Measurements from ENCODE around the gene MCC.

The MCC gene

DNA sequence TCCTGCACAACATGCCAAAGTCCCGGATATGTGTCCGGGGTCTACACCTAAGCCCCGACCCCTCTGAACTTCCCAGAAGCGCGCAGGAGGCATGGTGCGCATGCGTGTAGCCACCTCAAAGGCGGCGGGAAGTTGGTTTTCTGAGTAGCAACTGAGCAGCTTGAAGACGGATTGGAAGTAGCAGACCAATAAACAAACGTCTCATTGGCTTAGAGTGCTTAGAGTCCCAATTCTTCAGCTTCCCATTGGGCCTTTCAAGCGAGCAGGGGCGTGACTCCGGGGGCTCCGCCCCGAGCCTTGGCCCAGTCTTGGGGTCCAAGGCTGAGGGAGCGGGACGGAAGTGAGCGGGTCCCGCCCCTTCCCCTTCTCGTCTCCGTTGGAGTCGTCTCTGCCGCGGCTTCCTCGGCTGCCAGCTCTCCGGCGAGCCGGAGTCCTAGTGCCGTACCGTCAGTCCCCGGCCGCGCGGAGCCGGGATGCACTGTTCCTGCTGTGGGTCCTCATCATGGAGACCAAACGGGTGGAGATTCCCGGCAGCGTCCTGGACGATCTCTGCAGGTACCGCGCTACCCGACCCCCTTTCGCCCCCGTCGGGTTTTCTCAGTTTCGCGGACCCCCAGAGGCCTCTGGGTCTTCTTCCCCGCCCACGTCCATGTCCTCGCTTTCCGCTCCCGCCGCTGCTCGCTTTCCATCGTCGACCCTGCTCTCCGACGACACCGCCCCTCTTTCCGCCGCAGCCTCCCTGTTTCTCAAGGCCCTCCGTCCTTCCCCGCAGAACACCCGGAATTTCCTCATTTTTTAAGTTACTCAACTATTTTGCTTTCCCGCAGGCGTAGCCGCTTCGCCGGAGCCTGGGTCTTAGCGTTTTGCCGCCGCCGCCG is 511.6 kb downstream of the MCC start, which contains the start of gene DCP2:
Gene DCP2 (plus strand): TSS at position 367 of the 878 bp plus-strand sequence. CDS start 136 bp downstream, at position 503.
- peak; percentile 90 for DNase-seq (ENCODE audit: low read depth)

DNA sequence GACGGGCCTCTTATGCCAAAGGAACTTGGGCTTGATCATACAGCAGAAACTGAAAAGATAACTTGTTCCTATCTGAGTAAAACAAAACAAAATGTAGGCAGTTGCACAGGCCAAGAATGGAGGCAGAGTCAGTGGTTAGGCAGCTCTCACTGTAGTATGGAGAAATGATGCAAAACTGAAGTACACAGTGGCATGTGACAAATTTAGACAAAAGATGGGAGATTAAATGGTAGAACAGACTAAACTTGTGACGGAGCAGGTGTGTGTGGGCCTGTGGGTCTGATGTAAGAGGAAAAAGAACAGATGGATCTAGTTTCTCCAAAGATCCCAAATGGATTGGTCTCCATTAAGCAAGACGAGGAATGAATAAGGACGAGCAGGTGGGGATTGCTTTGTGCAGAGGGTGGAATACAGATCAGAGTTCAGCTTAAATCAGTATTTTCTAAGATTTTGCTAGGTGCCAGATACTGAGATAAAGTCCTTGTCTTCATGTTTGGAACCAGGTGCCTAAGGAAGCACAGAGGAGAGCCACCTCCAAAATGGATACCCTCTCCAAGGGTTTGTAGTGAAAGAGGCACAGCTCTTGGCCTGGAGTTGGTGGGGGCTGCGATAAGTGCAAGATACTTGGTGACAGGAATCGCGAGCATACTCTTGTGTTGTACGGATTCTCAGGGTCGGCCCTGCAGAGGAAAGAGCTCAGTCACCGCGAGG is 512.4 kb downstream of the MCC start:
- no peak for DNase-seq (ENCODE audit: low read depth)

DNA sequence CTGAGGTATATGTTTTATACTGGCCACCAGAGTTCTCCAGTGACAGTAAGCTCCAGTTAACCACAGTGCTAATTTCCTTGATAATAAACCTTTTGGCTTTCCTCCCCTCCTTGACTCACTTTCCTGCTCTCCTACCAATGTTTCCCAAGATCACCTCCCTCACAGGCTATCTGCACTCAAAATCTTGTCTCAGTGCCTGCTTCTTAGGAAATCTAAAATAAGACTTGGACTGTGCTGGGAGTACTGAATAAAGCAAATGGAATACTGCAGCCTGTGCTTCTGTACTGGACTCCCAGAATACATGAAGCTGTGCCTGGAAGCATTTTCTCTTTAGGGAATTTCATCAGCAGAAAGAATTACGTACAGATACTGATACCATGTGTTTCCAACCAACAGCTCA is 513.4 kb downstream of the MCC start:
- DNase-seq (ENCODE audit: low read depth), result no peak

GRCh38 chr5:112973904-112974303 is 514.3 kb downstream of the MCC start:
- DNase-seq (ENCODE audit: low read depth), result no peak

DNA sequence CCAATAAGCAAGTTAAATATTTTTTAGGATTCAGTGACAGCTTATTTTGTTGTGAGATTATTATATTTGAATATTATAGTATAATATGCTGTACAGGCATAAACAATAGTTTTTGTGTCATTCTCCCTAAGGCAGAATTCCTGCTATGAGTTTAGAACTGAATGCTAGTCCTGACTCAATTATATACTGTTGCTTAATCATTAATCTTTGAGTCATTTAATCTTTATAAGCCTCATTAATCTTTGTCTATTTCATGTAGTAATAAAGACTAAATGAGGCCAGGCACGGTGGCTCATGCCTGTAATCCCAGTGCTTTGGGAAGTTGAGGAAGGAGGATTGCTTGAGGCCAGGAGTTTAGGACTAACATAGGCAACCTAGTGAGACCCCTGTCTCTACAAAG is 515.2 kb downstream of the MCC start:
- DNase-seq (ENCODE audit: low read depth), result no peak
